MM.1S (cell line): Measurements from ENCODE around the gene OSBPL1A.

ENCODE experiments used
- DNase-seq: peaks from one replicate; pipeline ENCODE4 v3.0.0-alpha.2; 2015
- H2AFZ ChIP-seq: fragments of 300-600 bp; sonication (generic); 2 replicates; pipeline ENCODE4 v1.6.0; 2016; ENCODE audit warnings: antibody characterized with exemption, low read length
- H3F3A ChIP-seq: fragments of 300-600 bp; sonication (generic); 2 replicates; pipeline ENCODE4 v1.6.1; 2016; ENCODE audit warnings: mild to moderate bottlenecking, antibody characterized with exemption, low read length, moderate library complexity, mixed read lengths; ENCODE audit not compliant: insufficient read depth
- H3K27ac ChIP-seq: fragments of 300-600 bp; sonication (generic); 2 replicates; pipeline ENCODE4 v1.5.1; 2016; ENCODE audit warnings: mild to moderate bottlenecking, low read length
- H3K27me3 ChIP-seq: fragments of 300-600 bp; sonication (generic); replicated peaks from 2 replicates; pipeline ENCODE4 v1.6.0; 2016; ENCODE audit warnings: low read length; ENCODE audit not compliant: insufficient read depth
- H3K36me3 ChIP-seq: fragments of 300-600 bp; sonication (generic); replicated peaks from 2 replicates; pipeline ENCODE4 v1.6.1; 2016; ENCODE audit warnings: mild to moderate bottlenecking, low read length, mixed read lengths; ENCODE audit not compliant: insufficient read depth
- H3K4me1 ChIP-seq: fragments of 300-600 bp; sonication (generic); 2 replicates; pipeline ENCODE4 v1.6.1; 2016; ENCODE audit warnings: low read length, mixed read lengths
- H3K4me2 ChIP-seq: fragments of 300-600 bp; sonication (generic); 2 replicates; pipeline ENCODE4 v1.6.0; 2016; ENCODE audit warnings: low read depth, low read length
- H3K4me3 ChIP-seq: fragments of 300-600 bp; sonication (generic); 2 replicates; pipeline ENCODE4 v1.5.1; 2016; ENCODE audit warnings: low read length, mixed read lengths
- H3K79me2 ChIP-seq: fragments of 300-600 bp; sonication (generic); 2 replicates; pipeline ENCODE4 v1.6.1; 2016; ENCODE audit warnings: mixed run types, low read length, mixed read lengths
- H3K9ac ChIP-seq: fragments of 300-600 bp; sonication (generic); 2 replicates; pipeline ENCODE4 v1.6.1; 2016; ENCODE audit warnings: low read length, mixed read lengths
- H3K9me2 ChIP-seq: fragments of 300-600 bp; sonication (generic); replicated peaks from 2 replicates; pipeline ENCODE4 v1.6.1; 2016; ENCODE audit warnings: mild to moderate bottlenecking, low read length, mixed read lengths; ENCODE audit not compliant: insufficient read depth
- H3K9me3 ChIP-seq: fragments of 300-600 bp; sonication (generic); replicated peaks from 2 replicates; pipeline ENCODE4 v1.6.1; 2016; ENCODE audit warnings: mild to moderate bottlenecking, low read length, mixed read lengths; ENCODE audit not compliant: insufficient read depth
- H4K20me1 ChIP-seq: fragments of 300-600 bp; sonication (generic); 2 replicates; pipeline ENCODE4 v1.6.1; 2016; ENCODE audit warnings: mild to moderate bottlenecking, low read length, moderate library complexity, mixed read lengths; ENCODE audit not compliant: insufficient read depth
- CTCF ChIP-seq: fragments of 300-600 bp; sonication (generic); IDR thresholded peaks from 2 replicates; pipeline ENCODE4 v1.5.1; 2016; ENCODE audit warnings: antibody characterized with exemption, low read length, mixed read lengths
- EZH2 ChIP-seq: fragments of 300-600 bp; sonication (generic); optimal IDR thresholded peaks from 2 replicates; pipeline ENCODE3; 2017; ENCODE audit warnings: low read depth, mild to moderate bottlenecking, antibody characterized with exemption, low read length, mixed read lengths
- EZH2phosphoT487 ChIP-seq: fragments of 300-600 bp; sonication (generic); IDR thresholded peaks from 2 replicates; pipeline ENCODE4 v1.6.1; 2018; ENCODE audit warnings: antibody characterized with exemption, low read length

The OSBPL1A gene

DNA sequence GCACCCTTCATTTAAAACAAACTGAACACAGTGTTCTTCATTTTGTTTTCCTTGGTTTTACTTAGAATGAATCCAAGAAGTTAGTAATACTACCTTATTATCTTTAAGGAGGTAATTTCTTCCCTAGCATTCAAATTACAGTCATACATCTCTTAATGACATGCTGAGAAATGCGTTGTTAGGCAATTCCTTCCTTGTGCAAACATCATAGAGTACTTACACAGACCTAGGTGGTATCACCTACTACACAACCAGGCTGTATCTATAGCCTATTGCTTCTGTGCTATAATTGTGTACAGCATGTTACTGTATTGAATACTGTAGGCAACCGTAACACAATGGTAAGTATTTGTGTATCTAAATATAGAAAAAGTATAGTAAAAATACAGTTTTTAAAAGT, 267.1 kb downstream of the OSBPL1A start:
- no peak for TF ChIP-seq EZH2phosphoT487
- no peak for TF ChIP-seq CTCF
- TF ChIP-seq EZH2: no peak
- no peak overlapping the region for H3K4me3 ChIP-seq
- DNase-seq: no peak
- no peak overlapping the region for H3K27ac ChIP-seq
- no peaks in the 10 kb centered on the region for H3K36me3 ChIP-seq
- H3F3A ChIP-seq: no peaks in the 10 kb centered on the region
- H4K20me1 ChIP-seq: no peaks in the 10 kb centered on the region
- H3K79me2 ChIP-seq: no peaks in the 10 kb centered on the region
- H3K4me2 ChIP-seq: no peak overlapping the region
- H3K9me3 ChIP-seq: no peaks in the 10 kb centered on the region
- no peaks in the 10 kb centered on the region for H3K4me1 ChIP-seq
- no peak overlapping the region for H2AFZ ChIP-seq
- H3K27me3 ChIP-seq: no peaks in the 10 kb centered on the region
- no peak overlapping the region for H3K9ac ChIP-seq
- no peaks in the 10 kb centered on the region for H3K9me2 ChIP-seq

GRCh38 chr18:24128700-24129099, 268.9 kb downstream of the OSBPL1A start:
- Histone ChIP-seq H3K9ac (no peak overlapping the region), H3K4me3 (no peak overlapping the region), H4K20me1 (no peaks in the 10 kb centered on the region), H3K4me2 (no peak overlapping the region), H3K27ac (no peak overlapping the region), H3K27me3 (no peaks in the 10 kb centered on the region), H3K79me2 (no peaks in the 10 kb centered on the region), H3K9me2 (no peaks in the 10 kb centered on the region), H3K36me3 (no peaks in the 10 kb centered on the region), H2AFZ (no peak overlapping the region), H3K9me3 (no peaks in the 10 kb centered on the region), H3K4me1 (no peaks in the 10 kb centered on the region), H3F3A (no peaks in the 10 kb centered on the region)
- no peak for DNase-seq
- TF ChIP-seq EZH2phosphoT487 (no peak), CTCF (no peak), EZH2 (no peak)

DNA sequence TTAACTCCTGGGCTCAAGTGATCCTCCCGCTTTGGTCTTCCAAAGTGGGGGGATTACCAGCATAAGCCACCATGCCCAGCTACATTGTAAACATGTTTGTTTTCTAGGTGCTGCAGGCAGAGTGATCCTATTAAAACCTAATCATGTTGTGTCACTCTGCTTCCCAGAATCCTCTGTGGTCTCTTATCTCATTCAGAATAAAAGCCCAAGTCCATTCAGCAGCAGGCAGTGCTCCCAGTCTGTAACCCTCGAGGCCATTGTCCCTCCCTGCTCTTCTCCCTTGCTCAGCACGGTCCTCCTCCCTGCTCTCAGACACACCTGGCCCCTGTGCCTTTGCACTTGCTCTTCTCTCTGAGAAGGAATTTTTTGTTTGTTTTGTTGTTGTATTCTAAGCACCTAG, 269.9 kb downstream of the OSBPL1A start:
- TF ChIP-seq EZH2 (no peak), EZH2phosphoT487 (no peak), CTCF (no peak)
- Histone ChIP-seq H3K4me2 (no peak overlapping the region), H3K27ac (no peak overlapping the region), H3K9ac (no peak overlapping the region), H2AFZ (no peak overlapping the region), H3K4me3 (no peak overlapping the region), H3K4me1 (no peaks in the 10 kb centered on the region), H3K27me3 (no peaks in the 10 kb centered on the region), H4K20me1 (no peaks in the 10 kb centered on the region), H3F3A (no peaks in the 10 kb centered on the region), H3K9me3 (no peaks in the 10 kb centered on the region), H3K9me2 (no peaks in the 10 kb centered on the region), H3K79me2 (no peaks in the 10 kb centered on the region), H3K36me3 (no peaks in the 10 kb centered on the region)
- no peak for DNase-seq
